Measurements from ENCODE around the gene GCKR. TPM values are rescaled to one million over a fixed set of nuclear protein-coding genes. Genes with fewer than 3 reads are reported as not detected.

The GCKR gene
- total RNA-seq, 1 experiment from 2014 or later: 0.11 TPM

DNA sequence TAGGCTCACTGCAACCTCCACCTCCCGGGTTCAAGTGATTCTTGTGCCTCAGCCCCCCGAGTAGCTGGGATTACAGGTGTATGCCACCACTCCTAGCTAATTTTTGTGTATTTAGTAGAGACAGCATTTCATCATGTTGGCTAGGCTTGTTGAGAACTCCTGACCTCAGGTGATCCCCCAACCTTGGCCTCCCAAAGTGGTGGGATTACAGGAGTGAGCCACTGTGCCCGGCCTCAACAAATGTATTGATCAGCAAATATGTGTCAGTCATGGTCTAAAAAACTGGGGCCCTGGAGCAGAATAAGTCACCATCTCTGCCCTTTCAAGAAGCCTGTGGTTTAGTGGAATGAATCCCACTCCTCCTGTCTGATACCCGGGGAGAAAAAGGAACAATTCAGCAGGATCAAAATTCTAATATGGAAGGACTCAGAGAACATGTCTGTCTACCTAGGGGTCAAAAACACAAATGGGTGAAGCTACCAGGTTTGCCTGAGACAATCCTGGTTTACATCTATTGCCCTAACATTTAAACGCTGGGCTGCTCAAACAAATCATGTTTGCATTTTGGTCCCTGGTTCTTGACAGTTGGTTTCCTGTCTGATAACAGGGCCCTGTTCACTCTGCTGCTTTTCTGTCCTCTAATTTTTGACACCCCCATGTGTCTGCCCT lies 21.6 kb downstream of the GCKR start:
- H2BK5ac ChIP-seq (ENCODE audit: insufficient read length, low read length): no peak overlapping the region
- no peak overlapping the region for H3K27ac ChIP-seq (ENCODE audit: insufficient read length, low read depth, low read length)
- H3K23ac ChIP-seq (ENCODE audit: insufficient read length, low read depth, low read length): no peak overlapping the region
- no CpG with 5 or more reads among the region's 5 CpGs for WGBS (ENCODE audit: extremely low coverage, insufficient read length, low lambda C conversion rate)
- Mint-ChIP-seq H3K36me3 (ENCODE audit: insufficient read depth in 1 of 3, low read depth in 3 of 3) (no peaks in the 10 kb centered on the region), H3K4me1 (0 out of 4 replicates have a peak, but pooled peaks cover 0 to 2% of the 10 kb centered on the region in 2 experiments), H3K9me3 (no peaks in the 10 kb centered on the region), H3K27me3 (ENCODE audit: low read depth) (peaks cover 3% of the 10 kb centered on the region), H3K4me3 (no peak overlapping the region), H3K27ac (no peak overlapping the region)
- no peak for DNase-seq
- no peak overlapping the region for H2BK20ac ChIP-seq (ENCODE audit: low read depth, low read length, poor library complexity, severe bottlenecking)
- H3K4ac ChIP-seq (ENCODE audit: low read depth, low read length): no peak overlapping the region
- no peaks in the 10 kb centered on the region for H3K9me3 ChIP-seq (ENCODE audit: control insufficient read depth, low read depth, low read length)
- no peak overlapping the region for H3K14ac ChIP-seq (ENCODE audit: insufficient read depth, low read length)
- H4K8ac ChIP-seq (replicated peaks; ENCODE audit: insufficient read length, low read depth, low read length): no peak overlapping the region
- no peak overlapping the region for H2BK15ac ChIP-seq (ENCODE audit: low read depth, low read length)
- TF ChIP-seq, protein P1, sequence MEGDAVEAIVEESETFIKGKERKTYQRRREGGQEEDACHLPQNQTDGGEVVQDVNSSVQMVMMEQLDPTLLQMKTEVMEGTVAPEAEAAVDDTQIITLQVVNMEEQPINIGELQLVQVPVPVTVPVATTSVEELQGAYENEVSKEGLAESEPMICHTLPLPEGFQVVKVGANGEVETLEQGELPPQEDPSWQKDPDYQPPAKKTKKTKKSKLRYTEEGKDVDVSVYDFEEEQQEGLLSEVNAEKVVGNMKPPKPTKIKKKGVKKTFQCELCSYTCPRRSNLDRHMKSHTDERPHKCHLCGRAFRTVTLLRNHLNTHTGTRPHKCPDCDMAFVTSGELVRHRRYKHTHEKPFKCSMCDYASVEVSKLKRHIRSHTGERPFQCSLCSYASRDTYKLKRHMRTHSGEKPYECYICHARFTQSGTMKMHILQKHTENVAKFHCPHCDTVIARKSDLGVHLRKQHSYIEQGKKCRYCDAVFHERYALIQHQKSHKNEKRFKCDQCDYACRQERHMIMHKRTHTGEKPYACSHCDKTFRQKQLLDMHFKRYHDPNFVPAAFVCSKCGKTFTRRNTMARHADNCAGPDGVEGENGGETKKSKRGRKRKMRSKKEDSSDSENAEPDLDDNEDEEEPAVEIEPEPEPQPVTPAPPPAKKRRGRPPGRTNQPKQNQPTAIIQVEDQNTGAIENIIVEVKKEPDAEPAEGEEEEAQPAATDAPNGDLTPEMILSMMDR (conservative IDR thresholded peaks at IDR 0.05): no peak
- no peaks in the 10 kb centered on the region for H3K79me1 ChIP-seq (ENCODE audit: insufficient read depth, low read depth, low read length, poor library complexity, severe bottlenecking)
- no peak overlapping the region for H3T11ph ChIP-seq (ENCODE audit: low read length)
- H2AK5ac ChIP-seq (ENCODE audit: insufficient read length, low read length): no peak overlapping the region
- H3K4me1 ChIP-seq (ENCODE audit: insufficient read depth, low read length): no peaks in the 10 kb centered on the region
- H3K56ac ChIP-seq (ENCODE audit: insufficient read length, low read depth, low read length): no peak overlapping the region
- H2AFZ ChIP-seq (ENCODE audit: low read length): no peak overlapping the region
- no peaks in the 10 kb centered on the region for H4K20me1 ChIP-seq (ENCODE audit: control insufficient read depth, insufficient read depth, insufficient read length)
- no peaks in the 10 kb centered on the region for H3K79me2 ChIP-seq (ENCODE audit: insufficient read depth, low read length)
- H4K5ac ChIP-seq (ENCODE audit: insufficient read length, low read depth, low read length): no peak overlapping the region
- no peaks in the 10 kb centered on the region for H3K27me3 ChIP-seq (ENCODE audit: insufficient read depth, low read length)
- no peak overlapping the region for H2BK12ac ChIP-seq (ENCODE audit: insufficient read length, low read depth, low read length)
- H4K91ac ChIP-seq (ENCODE audit: insufficient read length, low read depth, low read length): no peak overlapping the region
- H3K18ac ChIP-seq (ENCODE audit: insufficient read length, low read depth, low read length): no peak overlapping the region
- no peak overlapping the region for H3K9ac ChIP-seq (ENCODE audit: extremely low read depth, insufficient read length, low read length)
- no peak overlapping the region for H3K4me2 ChIP-seq (ENCODE audit: insufficient read depth, insufficient read length, low read length)
- H3K23me2 ChIP-seq (ENCODE audit: insufficient read length, low read depth, low read length, poor library complexity, severe bottlenecking): no peaks in the 10 kb centered on the region
- no peak overlapping the region for H2BK120ac ChIP-seq (ENCODE audit: low read depth, low read length, poor library complexity, severe bottlenecking)

Measured in H9 (cell line).